ENCODE results near the gene BRWD1. TPM values are rescaled to one million over a fixed set of nuclear protein-coding genes. Genes with fewer than 3 reads are reported as not detected.

The BRWD1 gene
- total RNA-seq, 1 donor from 2014 or later: 62.1 TPM

DNA sequence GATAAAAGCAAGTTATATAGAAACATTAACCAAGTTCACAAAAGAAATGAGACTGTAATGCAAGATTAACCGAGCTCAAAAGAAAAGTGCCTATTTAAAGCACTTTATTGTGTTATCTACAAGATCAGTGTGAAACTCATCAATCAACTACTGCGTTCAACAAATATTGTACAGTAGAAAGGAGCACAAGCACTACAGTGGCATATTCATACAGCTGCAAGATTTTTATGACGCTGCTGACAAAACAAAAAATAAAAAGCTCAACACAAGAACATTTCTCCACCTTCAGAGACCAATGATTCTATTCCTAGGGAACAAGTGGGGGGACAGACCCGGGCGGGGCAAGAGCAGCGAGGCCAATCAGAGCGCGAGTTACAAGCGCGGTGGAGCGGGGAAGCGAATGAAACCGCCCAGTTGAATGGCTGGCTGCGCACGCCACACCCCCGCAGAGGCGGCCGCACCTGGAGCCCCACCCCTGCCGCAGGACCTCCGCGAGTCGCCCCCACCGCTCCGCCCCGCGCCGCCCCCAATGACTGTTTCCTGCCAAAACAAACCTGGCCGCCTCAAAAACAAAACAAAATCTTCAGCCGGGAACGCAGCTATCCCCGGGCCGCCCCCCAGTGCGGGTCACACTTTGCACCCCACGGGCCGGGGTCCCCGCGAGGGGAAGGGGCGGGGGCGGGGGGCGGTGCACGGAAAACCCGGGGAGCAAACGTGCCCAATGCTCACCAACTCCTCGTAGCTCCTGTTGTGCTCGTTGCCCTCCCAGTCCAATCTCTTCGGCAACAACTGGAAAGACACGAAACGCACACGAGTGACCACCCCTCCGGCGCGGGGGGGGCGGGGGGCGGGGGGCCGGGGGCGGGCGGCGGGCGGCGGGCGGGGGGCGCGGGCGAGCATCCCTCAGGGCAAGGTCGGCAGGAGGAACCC lies 1.1 kb downstream of the BRWD1 start:
- TF ChIP-seq, protein P1, sequence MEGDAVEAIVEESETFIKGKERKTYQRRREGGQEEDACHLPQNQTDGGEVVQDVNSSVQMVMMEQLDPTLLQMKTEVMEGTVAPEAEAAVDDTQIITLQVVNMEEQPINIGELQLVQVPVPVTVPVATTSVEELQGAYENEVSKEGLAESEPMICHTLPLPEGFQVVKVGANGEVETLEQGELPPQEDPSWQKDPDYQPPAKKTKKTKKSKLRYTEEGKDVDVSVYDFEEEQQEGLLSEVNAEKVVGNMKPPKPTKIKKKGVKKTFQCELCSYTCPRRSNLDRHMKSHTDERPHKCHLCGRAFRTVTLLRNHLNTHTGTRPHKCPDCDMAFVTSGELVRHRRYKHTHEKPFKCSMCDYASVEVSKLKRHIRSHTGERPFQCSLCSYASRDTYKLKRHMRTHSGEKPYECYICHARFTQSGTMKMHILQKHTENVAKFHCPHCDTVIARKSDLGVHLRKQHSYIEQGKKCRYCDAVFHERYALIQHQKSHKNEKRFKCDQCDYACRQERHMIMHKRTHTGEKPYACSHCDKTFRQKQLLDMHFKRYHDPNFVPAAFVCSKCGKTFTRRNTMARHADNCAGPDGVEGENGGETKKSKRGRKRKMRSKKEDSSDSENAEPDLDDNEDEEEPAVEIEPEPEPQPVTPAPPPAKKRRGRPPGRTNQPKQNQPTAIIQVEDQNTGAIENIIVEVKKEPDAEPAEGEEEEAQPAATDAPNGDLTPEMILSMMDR (IDR thresholded peaks at IDR 0.05): no peak
- TF ChIP-seq POLR2A (IDR thresholded peaks at IDR 0.05): no peak
- TF ChIP-seq POLR2AphosphoS5 (IDR thresholded peaks at IDR 0.05; ENCODE audit: insufficient read depth in 1 of 2, low read depth in 1 of 2): peak; percentile 33 to 63
- intact Hi-C loops (cut with DNase I): loop anchor here (2.0 to 5.0 kb wide), 2 partner anchors 36 to 75 kb away; partner anchors contain the start of gene HMGN1
- Histone ChIP-seq H3K4me3 (peak overlapping the region; percentile 84 to 94), H3K27ac (peak overlapping the region; percentile 97), H3K27me3 (no peaks in the 10 kb centered on the region), H3K9me3 (no peaks in the 10 kb centered on the region), H3K4me1 (peaks cover 34% of the 10 kb centered on the region), H3K36me3 (no peaks in the 10 kb centered on the region)
- peak in 1 of 2 donors; percentile 96 for DNase-seq (ENCODE audit: extremely low spot score in 2 of 2)

DNA sequence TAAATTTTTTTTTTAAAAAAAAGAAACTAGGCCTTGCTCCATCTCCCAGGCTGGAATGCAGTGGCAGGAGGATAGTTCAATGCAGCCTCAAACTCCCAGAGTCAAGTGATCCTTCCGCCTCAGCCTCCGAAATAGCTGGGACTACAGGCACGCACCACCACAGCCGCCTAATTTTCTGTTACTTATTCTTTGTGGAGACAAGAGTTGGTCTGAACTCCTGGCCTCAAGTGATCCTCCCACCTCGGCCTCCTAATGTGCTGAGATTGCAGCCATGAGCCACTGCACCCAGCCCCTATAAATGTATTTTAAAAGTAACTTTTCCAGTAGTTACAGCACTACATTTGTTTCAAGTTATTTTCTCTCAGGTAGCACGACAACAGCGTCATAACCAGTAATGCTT lies 2.3 kb downstream of the BRWD1 start:
- Histone ChIP-seq H3K4me1 (peaks cover 34% of the 10 kb centered on the region), H3K9me3 (no peaks in the 10 kb centered on the region), H3K27me3 (no peaks in the 10 kb centered on the region), H3K4me3 (no peak overlapping the region), H3K27ac (no peak overlapping the region), H3K36me3 (no peaks in the 10 kb centered on the region)
- TF ChIP-seq POLR2AphosphoS5 (IDR thresholded peaks at IDR 0.05; ENCODE audit: insufficient read depth in 1 of 2, low read depth in 1 of 2): no peak
- TF ChIP-seq, protein P1 (IDR thresholded peaks at IDR 0.05): no peak
- no peak for TF ChIP-seq POLR2A (IDR thresholded peaks at IDR 0.05)
- intact Hi-C loops (cut with DNase I): loop anchor here (5.0 kb wide), 1 partner anchor 76 kb away; no protein-coding TSS in a partner anchor
- DNase-seq (ENCODE audit: extremely low spot score in 2 of 2): no peak

DNA sequence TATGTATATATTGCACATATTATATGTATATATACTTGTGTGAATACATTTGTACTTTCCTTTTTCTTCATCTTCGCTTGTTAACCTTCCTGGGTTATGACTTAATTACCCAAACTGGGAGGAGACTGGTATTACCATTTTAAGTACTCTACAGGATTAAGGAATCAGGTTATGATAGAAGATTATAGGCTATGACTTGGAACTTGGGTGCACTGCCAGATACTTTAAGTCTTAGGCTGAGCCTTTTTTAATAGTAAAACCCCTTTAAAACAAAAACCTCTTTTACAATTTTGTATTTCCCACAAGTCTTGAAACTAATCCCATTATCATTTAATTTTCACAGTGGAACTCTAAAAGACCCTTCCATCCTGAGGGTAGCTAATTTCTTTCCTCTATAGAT lies 6.0 kb downstream of the BRWD1 start:
- TF ChIP-seq POLR2A (IDR thresholded peaks at IDR 0.05) (no peak), POLR2AphosphoS5 (IDR thresholded peaks at IDR 0.05; ENCODE audit: insufficient read depth in 1 of 2, low read depth in 1 of 2) (peak in 1 of 2 donors; percentile 11)
- TF ChIP-seq, protein P1 (IDR thresholded peaks at IDR 0.05): no peak
- Histone ChIP-seq H3K4me3 (no peak overlapping the region), H3K4me1 (peaks cover 27% of the 10 kb centered on the region), H3K36me3 (peaks cover 0 to 11% of the 10 kb centered on the region in 2 donors), H3K27ac (no peak overlapping the region), H3K9me3 (no peaks in the 10 kb centered on the region), H3K27me3 (no peaks in the 10 kb centered on the region)
- no peak for DNase-seq (ENCODE audit: extremely low spot score in 2 of 2)
- intact Hi-C loops (cut with DNase I): no loop called here

DNA sequence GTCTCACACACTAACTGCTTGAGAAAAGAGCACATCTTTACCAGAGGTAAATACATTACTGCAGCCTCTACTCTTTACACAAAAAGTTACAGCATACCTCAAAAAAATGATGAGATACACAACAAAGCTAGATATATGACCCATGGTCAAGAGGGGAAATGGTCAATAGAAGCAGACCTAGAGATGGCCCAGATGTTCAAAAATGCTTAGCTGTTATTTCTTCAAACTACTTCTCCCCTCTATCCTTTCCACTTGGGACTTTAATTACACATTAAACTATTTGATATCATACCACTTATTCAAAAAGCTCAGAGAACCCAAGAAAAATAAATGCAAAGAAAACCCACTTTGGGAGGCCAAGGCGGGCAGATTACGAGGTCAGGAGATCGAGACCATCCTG lies 12.8 kb downstream of the BRWD1 start:
- intact Hi-C loops (cut with DNase I): no loop called here
- no peak overlapping the region for H3K4me3 ChIP-seq
- no peak for DNase-seq (ENCODE audit: extremely low spot score in 2 of 2)
- TF ChIP-seq, protein P1 (IDR thresholded peaks at IDR 0.05): no peak
- no peak for TF ChIP-seq POLR2A (IDR thresholded peaks at IDR 0.05)
- TF ChIP-seq POLR2AphosphoS5 (IDR thresholded peaks at IDR 0.05; ENCODE audit: insufficient read depth in 1 of 2, low read depth in 1 of 2): no peak
- H3K4me1 ChIP-seq: no peaks in the 10 kb centered on the region
- no peaks in the 10 kb centered on the region for H3K9me3 ChIP-seq
- no peaks in the 10 kb centered on the region for H3K27me3 ChIP-seq
- H3K36me3 ChIP-seq: peaks cover 0 to 22% of the 10 kb centered on the region in 2 donors
- H3K27ac ChIP-seq: no peak overlapping the region

DNA sequence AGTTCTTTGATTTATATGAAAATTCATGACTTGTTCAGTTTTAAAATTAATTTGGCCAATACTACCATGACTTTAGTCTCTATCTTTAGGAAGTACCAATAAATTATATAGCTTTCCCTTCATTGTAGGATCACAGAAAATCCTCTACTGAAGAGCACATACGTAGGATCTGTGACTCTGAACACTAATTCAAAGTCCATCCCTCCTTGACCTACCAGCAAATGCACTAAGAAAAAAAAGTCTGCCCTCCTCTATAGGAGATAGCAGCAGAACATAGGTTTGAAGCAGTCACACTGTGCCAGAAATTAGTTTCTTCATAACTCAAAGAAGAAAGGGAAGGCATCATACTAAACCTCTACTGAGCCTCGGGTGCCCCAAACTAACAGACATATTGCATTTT lies 16.5 kb downstream of the BRWD1 start:
- TF ChIP-seq, protein P1 (IDR thresholded peaks at IDR 0.05): no peak
- TF ChIP-seq POLR2A (IDR thresholded peaks at IDR 0.05): no peak
- TF ChIP-seq POLR2AphosphoS5 (IDR thresholded peaks at IDR 0.05; ENCODE audit: insufficient read depth in 1 of 2, low read depth in 1 of 2): no peak
- DNase-seq (ENCODE audit: extremely low spot score in 2 of 2): no peak
- Histone ChIP-seq H3K4me3 (no peak overlapping the region), H3K27me3 (no peaks in the 10 kb centered on the region), H3K9me3 (no peaks in the 10 kb centered on the region), H3K27ac (no peak overlapping the region), H3K4me1 (no peaks in the 10 kb centered on the region), H3K36me3 (peaks cover 0 to 47% of the 10 kb centered on the region in 2 donors)
- intact Hi-C loops (cut with DNase I): no loop called here

All from vagina (tissue), 2 donors.